HG02970 (cell line): ENCODE measurements around the gene DDIT4.
"Not testable (repeated sequence)": the region's sequence is repeated elsewhere in the genome, so short reads cannot be mapped to it uniquely, and the experiment has no call there.

Experiments used
- ATAC-seq: cut with Tn5 transposase; IDR thresholded peaks from one replicate; pipeline ENCODE4 v1.9.1; 2021; ENCODE audit warnings: mild to moderate bottlenecking, moderate library complexity, moderate number of reproducible peaks; ENCODE audit not compliant: unreplicated experiment, low FRiP score

DDIT4 gene

GRCh38 chr10:72285972-72286521 lies 12.3 kb downstream of the DDIT4 start:
- no peak for ATAC-seq

GRCh38 chr10:72291019-72291532 lies 17.4 kb downstream of the DDIT4 start:
- no peak for ATAC-seq

DNA sequence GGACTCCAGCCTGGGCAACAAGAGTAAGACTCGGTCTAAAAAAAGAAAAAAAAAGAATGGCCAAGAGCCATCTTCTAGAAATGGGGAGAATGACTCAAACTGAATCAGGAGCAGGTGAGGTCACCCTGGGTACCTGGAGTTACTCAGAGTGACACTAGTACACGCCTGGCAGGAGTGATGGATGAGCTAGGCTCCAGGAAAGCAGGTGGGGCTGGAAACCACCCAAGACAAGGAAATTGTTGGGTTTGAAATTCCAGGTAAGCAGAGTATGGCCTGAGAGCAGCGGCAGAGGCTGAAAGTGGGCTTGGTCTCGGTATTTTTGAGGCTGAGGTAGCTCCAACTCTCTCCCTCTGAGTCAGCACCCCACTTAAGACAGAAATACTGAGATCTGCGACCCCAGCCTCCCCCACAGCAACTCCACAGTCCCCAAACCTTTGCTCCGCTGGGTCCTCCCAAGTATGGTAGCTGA lies 18.5 kb downstream of the DDIT4 start:
- no peak for ATAC-seq

DNA sequence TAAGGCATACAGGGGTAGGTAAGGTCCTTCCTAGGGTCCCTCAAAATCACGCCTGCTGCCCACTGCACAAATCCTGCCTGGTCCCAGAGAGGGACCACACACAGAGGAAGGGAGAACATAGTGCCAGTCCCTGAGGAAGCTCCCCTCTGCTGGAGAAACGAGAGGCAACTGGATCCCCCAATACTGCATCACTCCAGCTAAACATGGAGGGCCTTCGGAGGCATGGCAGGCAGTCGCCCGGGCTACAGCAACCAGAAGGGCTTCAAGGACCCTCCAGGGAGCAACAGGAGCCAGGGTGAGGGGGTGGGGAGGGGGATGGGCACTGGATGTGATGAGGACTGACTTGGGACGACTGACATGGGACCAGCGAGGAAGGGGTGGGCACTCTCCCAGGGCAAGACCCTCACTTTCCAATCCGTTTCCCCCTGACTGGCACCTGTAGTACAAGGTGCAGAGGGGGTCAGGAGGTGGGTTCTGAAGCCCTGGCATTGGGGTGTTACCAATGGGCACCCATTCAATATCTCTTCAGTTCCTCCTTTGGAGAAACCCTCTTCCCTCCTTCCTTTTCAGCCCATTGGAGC lies 21.7 kb downstream of the DDIT4 start:
- ATAC-seq, result no peak

DNA sequence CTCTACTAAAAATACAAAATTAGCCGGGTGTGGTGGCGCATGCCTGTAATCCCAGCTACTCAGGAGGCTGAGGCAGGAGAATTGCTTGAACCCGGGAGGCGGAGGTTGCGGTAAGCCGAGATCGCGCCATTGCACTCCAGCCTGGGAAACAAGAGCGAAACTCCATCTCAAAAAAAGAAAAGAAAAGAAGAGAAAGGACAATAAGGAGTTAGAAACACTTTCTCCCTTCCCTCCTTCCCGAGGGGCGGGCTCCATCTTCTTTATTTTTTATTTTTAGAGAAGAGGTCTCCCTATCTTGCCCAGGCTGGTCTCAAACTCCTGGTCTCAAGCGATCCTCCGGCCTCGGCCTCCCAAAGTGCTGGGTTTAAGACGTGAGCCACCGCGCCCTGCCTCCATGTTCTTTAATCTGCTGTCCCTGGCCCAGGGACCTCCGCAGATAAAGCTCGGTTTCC lies 23.1 kb downstream of the DDIT4 start:
- ATAC-seq, result not testable (repeated sequence)

DNA sequence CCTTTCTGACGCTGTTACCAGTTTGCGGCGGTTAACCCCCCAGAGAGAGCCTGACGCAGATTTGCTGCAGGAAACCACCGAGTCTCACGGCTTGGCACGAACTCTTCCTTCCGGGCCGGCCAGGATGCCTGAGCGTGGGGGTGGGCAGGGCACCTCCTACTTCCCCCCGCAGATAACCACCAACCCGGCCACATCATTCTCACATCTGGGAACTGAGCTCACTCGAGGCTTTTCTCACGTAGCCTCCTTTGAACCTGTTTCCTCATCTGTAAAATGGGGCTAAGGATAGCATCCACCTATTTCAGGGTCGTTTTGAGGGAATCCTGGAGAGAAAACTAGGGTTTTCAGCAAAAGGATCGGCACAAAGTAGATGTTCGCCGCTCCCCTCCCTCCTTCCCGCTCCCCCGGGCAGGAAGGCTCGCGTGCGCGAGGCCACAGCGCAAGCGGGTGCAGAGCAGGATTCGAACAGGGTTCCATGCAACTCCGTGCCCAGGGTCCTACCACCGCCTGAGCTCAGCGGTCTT lies 23.6 kb downstream of the DDIT4 start:
- peak; percentile 39 for ATAC-seq

DNA sequence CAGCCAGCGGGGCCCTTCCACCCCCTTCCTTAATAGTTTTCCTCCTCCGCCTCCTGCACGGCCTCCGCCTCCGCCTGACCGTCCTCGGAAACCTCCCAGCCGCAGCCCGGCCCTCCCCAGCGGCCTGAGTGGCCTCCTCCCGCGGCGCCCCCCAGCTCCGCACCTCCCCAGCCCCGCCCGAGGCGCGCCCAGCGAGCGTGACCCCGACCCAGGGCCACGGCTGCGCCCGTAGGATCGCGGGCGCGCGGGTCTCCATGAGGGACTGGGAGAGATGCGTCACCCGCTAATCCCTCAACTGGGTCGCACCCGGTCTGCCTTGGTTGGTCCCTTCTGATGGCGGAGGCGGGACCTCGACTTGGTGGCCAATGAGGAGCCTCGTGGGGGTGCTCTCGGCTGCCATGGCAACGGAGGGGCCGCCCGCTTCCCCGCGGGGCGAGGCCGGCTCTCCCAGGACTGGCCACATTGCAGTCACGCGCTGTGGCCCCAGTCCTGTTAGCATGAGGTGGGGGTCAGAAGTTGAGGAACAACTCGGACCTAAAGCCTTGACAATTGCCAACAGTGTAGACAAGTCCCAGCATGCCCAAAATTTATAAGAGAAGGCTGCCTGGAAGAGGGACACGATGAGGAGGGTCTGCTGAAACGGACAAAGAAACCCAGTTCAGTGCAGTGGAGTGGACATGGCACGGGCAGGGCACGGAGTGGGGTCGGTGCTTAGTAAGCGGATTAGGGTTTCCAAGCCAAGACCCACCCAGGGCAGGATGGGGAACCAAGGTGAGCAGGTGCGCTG lies 24.3 kb downstream of the DDIT4 start:
- peak; percentile 77 for ATAC-seq

DNA sequence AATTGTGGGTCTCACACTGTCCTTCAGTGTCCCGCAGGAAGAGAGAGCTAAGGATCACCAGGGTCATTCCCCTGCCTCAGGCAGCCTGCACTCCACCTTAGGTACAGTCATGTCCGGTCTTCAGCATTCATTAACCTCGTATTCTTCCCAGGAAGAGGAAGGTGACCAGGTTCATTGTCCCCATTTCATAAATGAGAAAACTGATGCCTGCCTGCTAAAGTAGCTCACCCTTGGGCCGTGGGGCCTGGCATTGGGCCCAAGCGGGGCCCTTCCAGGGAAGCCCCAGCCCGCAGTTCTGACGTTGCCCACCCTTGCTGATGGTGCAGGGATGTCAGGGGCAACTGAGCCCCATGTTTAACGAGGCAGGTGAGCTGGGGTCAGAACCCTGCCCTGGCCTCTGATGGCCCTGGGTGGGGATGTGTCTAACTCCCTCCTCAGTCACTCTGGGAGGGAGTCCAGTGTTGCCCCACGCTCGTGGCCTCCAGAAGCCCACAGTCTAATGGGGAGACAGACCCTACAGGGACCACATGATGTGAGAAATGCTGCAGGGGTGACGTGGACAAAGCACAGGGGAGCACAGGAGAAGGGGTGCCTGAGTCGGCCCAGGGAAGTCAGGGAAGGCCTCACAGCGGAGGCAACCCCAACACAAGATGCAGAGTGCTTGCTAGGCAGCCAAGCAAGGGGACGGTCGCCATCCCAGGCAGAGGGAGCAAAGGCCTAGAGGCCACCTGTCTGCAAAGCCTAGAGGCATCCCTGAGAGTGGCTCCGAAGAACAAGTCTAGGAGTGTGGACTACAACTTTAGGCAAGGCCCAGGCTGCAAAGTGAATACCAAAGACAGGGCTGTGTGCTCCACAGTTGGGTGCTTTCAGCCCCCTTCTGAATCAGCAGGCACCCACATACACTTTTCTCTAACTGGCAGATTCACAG lies 25.1 kb downstream of the DDIT4 start:
- no peak for ATAC-seq

DNA sequence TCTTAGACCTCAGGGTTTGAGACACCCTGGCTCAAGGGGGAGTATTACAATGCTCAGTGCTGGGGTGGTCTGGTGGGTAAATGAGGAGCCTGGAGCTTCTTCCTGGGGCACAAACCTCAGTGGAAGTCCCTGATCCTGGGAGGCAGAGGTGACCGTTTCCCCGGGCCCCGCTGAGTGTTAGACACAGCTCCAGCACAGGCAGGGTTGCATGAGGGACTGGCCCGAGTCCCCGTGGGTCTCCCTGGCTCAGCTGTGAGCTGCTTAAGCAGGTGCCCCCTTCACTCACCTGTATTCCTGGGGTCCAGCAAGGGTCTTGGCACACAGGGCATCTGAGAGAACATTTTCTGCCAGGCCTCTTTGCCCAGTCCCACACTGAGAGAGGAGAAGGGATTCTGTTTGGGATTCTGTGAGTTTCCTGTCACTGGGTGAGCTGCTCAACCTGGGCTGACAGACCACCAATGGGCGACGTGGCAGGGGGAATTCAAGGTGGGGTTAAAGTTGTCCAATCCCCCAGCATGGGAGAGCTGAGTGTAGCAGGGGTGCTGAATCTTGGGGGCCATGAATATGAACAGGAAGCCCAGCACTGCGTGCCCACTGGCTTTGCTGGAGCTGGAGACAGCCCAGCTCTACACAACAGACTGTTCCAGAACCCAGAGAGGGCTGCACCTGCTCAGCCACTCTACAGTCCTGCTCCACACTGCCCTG lies 29.9 kb downstream of the DDIT4 start:
- ATAC-seq, result no peak

DNA sequence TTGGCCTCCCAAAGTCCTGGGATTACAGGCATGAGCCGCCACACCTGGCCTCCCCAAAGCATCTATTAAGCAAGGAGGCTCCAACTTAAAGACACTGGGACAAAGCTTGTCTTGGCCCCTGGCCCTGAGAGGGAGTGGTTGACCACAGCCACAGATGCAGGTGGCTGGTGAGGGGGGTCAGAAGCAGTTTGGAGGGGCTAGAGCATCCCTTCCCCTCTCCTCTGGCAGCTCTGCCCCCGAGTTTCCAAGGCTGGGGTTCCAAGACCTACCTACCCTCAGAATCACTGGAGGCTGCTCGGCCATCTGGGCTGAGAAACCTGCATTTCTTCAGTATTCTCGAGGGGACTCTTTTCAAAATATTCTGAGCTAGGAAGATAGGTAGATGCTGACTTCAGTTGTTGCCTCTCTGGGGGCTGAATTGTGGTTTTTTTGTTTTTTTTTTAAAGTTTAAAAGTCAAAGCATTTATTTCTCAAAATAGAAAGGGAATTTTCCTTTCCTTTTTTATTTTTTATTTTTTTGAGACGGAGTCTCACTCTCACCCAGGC lies 32.6 kb downstream of the DDIT4 start:
- no peak for ATAC-seq

DNA sequence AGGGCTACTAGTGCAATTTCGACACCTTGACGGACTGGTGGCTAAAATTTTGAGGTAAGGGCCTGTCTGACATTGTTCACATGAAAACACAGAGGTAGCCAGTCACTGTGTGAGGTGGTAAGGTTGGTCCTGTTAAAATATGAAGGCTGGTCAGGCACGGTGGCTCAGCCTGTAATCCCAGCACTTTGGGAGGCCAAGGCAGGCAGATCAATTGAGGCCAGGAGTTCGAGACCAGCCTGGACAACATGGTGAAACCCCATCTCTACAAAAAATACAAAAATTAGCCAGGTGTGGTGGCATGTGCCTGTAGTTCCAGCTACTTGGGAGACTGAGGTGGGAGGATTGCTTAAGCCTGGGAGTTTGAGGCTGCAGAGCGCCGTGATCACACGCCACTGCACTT lies 34.0 kb downstream of the DDIT4 start:
- ATAC-seq, result not testable (repeated sequence)

DNA sequence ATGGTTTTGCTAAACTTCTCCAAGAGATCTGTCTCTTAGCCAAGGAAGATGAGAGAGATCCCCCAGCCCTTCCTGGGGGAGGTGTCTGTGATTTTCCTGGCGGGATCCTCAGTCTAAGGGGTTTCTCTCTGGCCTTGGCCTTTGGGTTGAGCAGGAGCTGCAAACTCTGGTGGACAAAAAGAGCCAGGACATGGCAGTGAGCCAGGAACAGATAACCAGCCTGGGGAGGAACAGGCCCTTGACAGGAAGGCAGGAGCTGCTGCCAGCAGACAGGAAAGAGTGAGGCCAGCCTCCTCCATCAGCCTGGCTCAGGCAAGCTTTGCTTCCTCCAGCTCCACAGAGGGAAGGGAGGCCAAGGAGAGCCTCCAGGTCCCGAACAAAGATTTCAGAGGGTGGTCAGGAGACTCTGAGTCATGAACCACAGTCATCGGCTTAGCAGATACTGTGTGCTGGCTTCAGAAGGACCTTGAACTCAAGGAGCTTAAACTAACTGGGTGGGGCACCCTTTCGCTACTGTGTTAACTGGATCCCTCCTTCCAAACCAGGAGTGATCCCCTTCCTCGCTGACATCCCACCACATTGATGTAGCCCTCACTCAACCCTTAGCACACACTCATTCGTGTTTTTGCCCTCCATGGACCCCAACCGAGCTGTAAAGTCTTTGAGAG lies 34.7 kb downstream of the DDIT4 start:
- ATAC-seq, result no peak

GRCh38 chr10:72309290-72310240 lies 35.8 kb downstream of the DDIT4 start:
- ATAC-seq, result no peak

DNA sequence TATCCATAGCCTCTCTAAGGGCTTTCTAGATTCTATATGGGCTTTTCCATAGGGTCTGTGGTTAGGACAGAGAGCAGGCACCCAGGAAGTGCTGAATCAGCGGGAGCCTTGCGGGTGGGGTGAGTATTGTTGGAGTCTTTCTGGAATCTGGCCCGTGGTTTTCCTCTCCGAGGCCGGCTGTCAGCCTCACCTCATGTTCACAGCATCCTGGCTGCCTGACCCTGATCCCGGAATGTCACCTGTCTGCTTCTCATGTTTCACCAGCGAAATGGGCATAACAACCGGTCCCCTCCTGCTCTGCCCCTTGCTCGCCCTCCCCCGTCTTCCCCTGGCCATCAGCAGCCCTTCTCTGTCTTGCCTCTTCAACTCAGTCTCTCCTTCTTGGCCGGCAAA lies 36.5 kb downstream of the DDIT4 start:
- ATAC-seq, result no peak

GRCh38 chr10:72310636-72311035 lies 36.9 kb downstream of the DDIT4 start:
- ATAC-seq, result no peak

DNA sequence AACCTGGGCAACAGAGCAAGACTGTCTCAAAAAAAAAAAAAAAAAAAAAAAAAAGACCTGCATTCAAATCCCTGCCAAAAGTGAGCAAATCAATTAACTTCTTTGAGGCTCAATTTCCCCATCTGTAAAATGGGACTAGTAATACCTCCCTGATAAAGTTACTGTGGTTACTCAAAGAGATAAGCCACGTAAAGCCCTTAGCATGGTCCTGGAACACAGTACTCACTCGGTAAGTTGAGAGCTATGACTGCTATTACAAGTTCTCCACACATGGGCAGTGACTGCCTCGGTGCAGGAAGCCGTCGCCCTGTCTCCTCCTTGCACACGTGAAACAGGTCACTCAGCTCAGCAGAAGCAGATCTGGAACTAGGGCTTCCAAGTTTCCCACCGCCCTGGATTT lies 37.9 kb downstream of the DDIT4 start:
- no peak for ATAC-seq

GRCh38 chr10:72312865-72313391 lies 39.2 kb downstream of the DDIT4 start:
- ATAC-seq, result no peak
